ENCODE measurements around the gene SPATA6.
A peak's percentile ranks its signal among the peaks of the same experiment; 100 is the strongest.
"Not testable (repeated sequence)": the region's sequence is repeated elsewhere in the genome, so short reads cannot be mapped to it uniquely, and the experiment has no call there.

SPATA6 gene

GRCh38 chr1:48492392-48492791, 20.4 kb upstream of the SPATA6 start:
- Histone ChIP-seq H3K4me3 (ENCODE audit: low read depth, low read length) (no peak overlapping the region), H3K9ac (ENCODE audit: low read length) (no peak overlapping the region), H3K27me3 (ENCODE audit: control insufficient read depth, insufficient read depth, low read length) (no peaks in the 10 kb centered on the region), H3K4me1 (ENCODE audit: control insufficient read depth, insufficient read depth, low read length) (peaks cover 16% of the 10 kb centered on the region), H3K27ac (ENCODE audit: low read depth, low read length) (no peak overlapping the region), H3K9me3 (ENCODE audit: control insufficient read depth, insufficient read depth, low read depth, low read length) (no peaks in the 10 kb centered on the region), H3K36me3 (ENCODE audit: control insufficient read depth, insufficient read depth, low read length) (no peaks in the 10 kb centered on the region)

- no peaks in the 10 kb centered on the region for H3K4me1 ChIP-seq (ENCODE audit: control insufficient read depth, insufficient read depth, low read length)
- H3K9me3 ChIP-seq (ENCODE audit: control insufficient read depth, insufficient read depth, low read depth, low read length) = no peaks in the 10 kb centered on the region
- no peak overlapping the region for H3K27ac ChIP-seq (ENCODE audit: low read depth, low read length)
- no peaks in the 10 kb centered on the region for H3K27me3 ChIP-seq (ENCODE audit: control insufficient read depth, insufficient read depth, low read length)
- no peaks in the 10 kb centered on the region for H3K36me3 ChIP-seq (ENCODE audit: control insufficient read depth, insufficient read depth, low read length)
- no peak overlapping the region for H3K4me3 ChIP-seq (ENCODE audit: low read depth, low read length)
- H3K9ac ChIP-seq (ENCODE audit: low read length) = no peak overlapping the region
These were observed 16.7 kb upstream of the SPATA6 start for GRCh38 chr1:48488721-48489120.

DNA sequence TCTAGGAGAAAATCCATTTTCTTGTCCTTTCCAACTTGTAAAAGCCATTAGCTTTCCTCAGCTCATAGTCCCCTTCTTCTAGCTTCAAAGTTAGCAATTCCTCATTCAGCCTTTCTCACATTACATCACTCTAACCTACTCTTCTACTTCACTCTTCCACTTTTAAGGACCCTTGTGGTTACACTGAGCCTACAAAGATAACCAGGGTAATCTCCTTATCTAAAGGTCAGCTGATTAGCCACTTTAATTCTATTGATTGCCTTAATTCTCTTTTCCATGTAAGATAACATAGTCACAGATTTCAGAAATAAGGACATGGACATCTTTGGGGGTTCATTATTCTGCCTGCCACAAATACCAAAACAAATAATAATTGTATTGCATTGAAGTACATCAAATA, 8.5 kb upstream of the SPATA6 start:
- Histone ChIP-seq H3K36me3 (ENCODE audit: control insufficient read depth, insufficient read depth, low read length) (no peaks in the 10 kb centered on the region), H3K4me3 (ENCODE audit: low read depth, low read length) (no peak overlapping the region), H3K27ac (ENCODE audit: low read depth, low read length) (no peak overlapping the region)

GRCh38 chr1:48480023-48480422, 8.0 kb upstream of the SPATA6 start:
- peaks cover 28% of the 10 kb centered on the region for H3K9me3 ChIP-seq (ENCODE audit: control insufficient read depth, insufficient read depth, low read depth, low read length)
- H3K9ac ChIP-seq (ENCODE audit: low read length); H3K36me3 ChIP-seq (ENCODE audit: control insufficient read depth, insufficient read depth, low read length); H3K27me3 ChIP-seq (ENCODE audit: control insufficient read depth, insufficient read depth, low read length); H3K4me3 ChIP-seq (ENCODE audit: low read depth, low read length); H3K27ac ChIP-seq (ENCODE audit: low read depth, low read length); H3K4me1 ChIP-seq (ENCODE audit: control insufficient read depth, insufficient read depth, low read length): not testable (repeated sequence)

More for the DNA sequence above, 8.5 kb upstream of the SPATA6 start:
- H3K27me3 ChIP-seq (ENCODE audit: control insufficient read depth, insufficient read depth, low read length) = no peaks in the 10 kb centered on the region
- peaks cover 25% of the 10 kb centered on the region for H3K9me3 ChIP-seq (ENCODE audit: control insufficient read depth, insufficient read depth, low read depth, low read length)
- H3K9ac ChIP-seq (ENCODE audit: low read length) = no peak overlapping the region
- H3K4me1 ChIP-seq (ENCODE audit: control insufficient read depth, insufficient read depth, low read length) = no peaks in the 10 kb centered on the region

GRCh38 chr1:48472638-48473037, 634 bp upstream of the SPATA6 start:
- peaks cover 18% of the 10 kb centered on the region for H3K9me3 ChIP-seq (ENCODE audit: control insufficient read depth, insufficient read depth, low read depth, low read length)
- peaks cover 21% of the 10 kb centered on the region for H3K4me1 ChIP-seq (ENCODE audit: control insufficient read depth, insufficient read depth, low read length)
- H3K36me3 ChIP-seq (ENCODE audit: control insufficient read depth, insufficient read depth, low read length) = no peaks in the 10 kb centered on the region
- H3K27ac ChIP-seq (ENCODE audit: low read depth, low read length) = peak overlapping the region; percentile 30; the same call in 1 of the 2 replicates
- no peaks in the 10 kb centered on the region for H3K27me3 ChIP-seq (ENCODE audit: control insufficient read depth, insufficient read depth, low read length)
- peak overlapping the region; percentile 4 for H3K9ac ChIP-seq (ENCODE audit: low read length)
- H3K4me3 ChIP-seq (ENCODE audit: low read depth, low read length) = peak overlapping the region; percentile 70

- Histone ChIP-seq H3K27ac (ENCODE audit: low read depth, low read length) (no peak overlapping the region), H3K4me3 (ENCODE audit: low read depth, low read length) (peak overlapping the region; percentile 82)
These were observed 884 bp downstream of the SPATA6 start for GRCh38 chr1:48470950-48471690.

GRCh38 chr1:48470481-48470855, 1.5 kb downstream of the SPATA6 start:
- no peaks in the 10 kb centered on the region for H3K27me3 ChIP-seq (ENCODE audit: control insufficient read depth, insufficient read depth, low read length)
- H3K9ac ChIP-seq (ENCODE audit: low read length) = peak overlapping the region; percentile 67
- H3K27ac ChIP-seq (ENCODE audit: low read depth, low read length) = no peak overlapping the region
- peaks cover 31% of the 10 kb centered on the region for H3K4me1 ChIP-seq (ENCODE audit: control insufficient read depth, insufficient read depth, low read length)
- no peaks in the 10 kb centered on the region for H3K36me3 ChIP-seq (ENCODE audit: control insufficient read depth, insufficient read depth, low read length)
- H3K4me3 ChIP-seq (ENCODE audit: low read depth, low read length) = peak overlapping the region; percentile 82
- peaks cover 3% of the 10 kb centered on the region for H3K9me3 ChIP-seq (ENCODE audit: control insufficient read depth, insufficient read depth, low read depth, low read length)

More at GRCh38 chr1:48470950-48471690, 884 bp downstream of the SPATA6 start:
- Histone ChIP-seq H3K27me3 (ENCODE audit: control insufficient read depth, insufficient read depth, low read length) (no peaks in the 10 kb centered on the region), H3K4me1 (ENCODE audit: control insufficient read depth, insufficient read depth, low read length) (peaks cover 27% of the 10 kb centered on the region), H3K9me3 (ENCODE audit: control insufficient read depth, insufficient read depth, low read depth, low read length) (peaks cover 9% of the 10 kb centered on the region), H3K36me3 (ENCODE audit: control insufficient read depth, insufficient read depth, low read length) (no peaks in the 10 kb centered on the region), H3K9ac (ENCODE audit: low read length) (peak overlapping the region; percentile 67)

DNA sequence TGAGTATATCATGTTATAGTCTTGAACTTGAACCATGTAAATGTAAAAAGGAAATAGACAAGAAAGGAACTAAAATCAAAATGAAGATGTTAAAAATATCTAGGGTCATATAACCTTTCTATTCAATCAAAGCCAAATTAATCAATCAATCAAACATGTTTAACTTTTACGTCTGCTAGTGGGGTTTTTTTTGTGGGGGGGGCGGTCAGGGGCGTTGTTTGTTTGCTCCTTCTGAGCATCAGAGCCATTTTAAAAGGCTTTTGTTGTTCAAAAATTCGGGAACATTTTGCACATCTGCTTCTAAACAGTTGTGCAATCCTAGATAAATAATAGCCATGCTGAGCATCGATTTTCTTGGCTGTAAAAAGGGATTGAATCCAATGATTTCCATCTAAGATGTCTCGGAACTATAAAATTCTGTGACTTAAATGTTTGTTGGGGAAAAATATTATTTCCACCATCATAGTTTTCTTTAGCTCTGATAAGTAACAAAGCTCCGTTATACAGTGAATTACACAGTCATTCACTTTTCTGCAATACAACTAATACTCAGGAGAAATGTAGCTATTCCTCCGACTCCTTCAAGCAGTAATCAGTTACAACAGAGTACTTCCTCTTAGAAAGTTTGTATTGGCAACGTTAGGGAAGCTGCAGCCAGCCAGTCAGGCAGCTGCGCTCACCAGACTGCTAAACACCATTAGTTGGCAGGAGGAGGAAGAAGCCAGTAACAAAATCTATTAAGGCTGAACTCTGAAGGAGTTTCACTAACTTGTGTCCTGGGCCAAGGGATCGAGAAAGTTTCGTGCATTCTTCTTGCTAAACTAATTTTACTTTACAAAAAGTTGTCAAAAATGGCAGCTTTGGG, 2.2 kb downstream of the SPATA6 start:
- no peak overlapping the region for H3K27ac ChIP-seq (ENCODE audit: low read depth, low read length)
- H3K9me3 ChIP-seq (ENCODE audit: control insufficient read depth, insufficient read depth, low read depth, low read length) = no peaks in the 10 kb centered on the region; the same call in 1 of the 2 replicates
- peaks cover 36% of the 10 kb centered on the region for H3K4me1 ChIP-seq (ENCODE audit: control insufficient read depth, insufficient read depth, low read length)
- peak overlapping the region; percentile 82; the same call in 1 of the 2 replicates for H3K4me3 ChIP-seq (ENCODE audit: low read depth, low read length)
- no peaks in the 10 kb centered on the region for H3K27me3 ChIP-seq (ENCODE audit: control insufficient read depth, insufficient read depth, low read length)
- H3K9ac ChIP-seq (ENCODE audit: low read length) = peak overlapping the region; percentile 67
- no peaks in the 10 kb centered on the region for H3K36me3 ChIP-seq (ENCODE audit: control insufficient read depth, insufficient read depth, low read length)

DNA sequence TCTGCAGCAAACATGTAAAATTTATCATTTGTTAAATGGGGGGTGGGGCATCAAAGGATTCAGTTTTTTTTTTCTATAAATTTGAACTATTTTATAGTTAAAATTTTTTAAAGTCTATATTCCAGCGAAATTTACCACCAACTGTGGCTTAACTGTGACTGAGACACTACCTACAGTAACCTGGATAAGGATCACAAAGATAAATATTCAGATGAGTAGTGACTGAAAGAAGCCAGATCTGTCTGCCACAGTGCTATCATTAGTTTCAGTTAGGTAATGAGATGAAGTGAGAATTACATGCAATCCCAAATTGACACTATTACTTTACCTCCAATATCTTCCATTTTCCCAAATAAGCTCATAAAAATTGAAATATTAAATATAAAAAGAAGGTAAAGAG, 5.4 kb downstream of the SPATA6 start:
- Histone ChIP-seq H3K4me1 (ENCODE audit: control insufficient read depth, insufficient read depth, low read length) (peaks cover 31% of the 10 kb centered on the region), H3K4me3 (ENCODE audit: low read depth, low read length) (no peak overlapping the region), H3K27ac (ENCODE audit: low read depth, low read length) (no peak overlapping the region), H3K36me3 (ENCODE audit: control insufficient read depth, insufficient read depth, low read length) (no peaks in the 10 kb centered on the region), H3K27me3 (ENCODE audit: control insufficient read depth, insufficient read depth, low read length) (no peaks in the 10 kb centered on the region), H3K9ac (ENCODE audit: low read length) (no peak overlapping the region), H3K9me3 (ENCODE audit: control insufficient read depth, insufficient read depth, low read depth, low read length) (no peaks in the 10 kb centered on the region)

GRCh38 chr1:48462716-48463302, 9.2 kb downstream of the SPATA6 start:
- Histone ChIP-seq H3K9ac (ENCODE audit: low read length) (no peak overlapping the region), H3K27me3 (ENCODE audit: control insufficient read depth, insufficient read depth, low read length) (no peaks in the 10 kb centered on the region), H3K36me3 (ENCODE audit: control insufficient read depth, insufficient read depth, low read length) (no peaks in the 10 kb centered on the region)

More at GRCh38 chr1:48462716-48463302, 9.2 kb downstream of the SPATA6 start:
- Histone ChIP-seq H3K4me1 (ENCODE audit: control insufficient read depth, insufficient read depth, low read length) (peaks cover 15% of the 10 kb centered on the region; the same call in 1 of the 2 replicates), H3K27ac (ENCODE audit: low read depth, low read length) (no peak overlapping the region), H3K9me3 (ENCODE audit: control insufficient read depth, insufficient read depth, low read depth, low read length) (0 out of 2 replicates have a peak, but pooled peaks cover 4% of the 10 kb centered on the region), H3K4me3 (ENCODE audit: low read depth, low read length) (no peak overlapping the region)
